HCT116 (cell line): ENCODE measurements around the gene RBM20. TPM values are rescaled to one million over a fixed set of nuclear protein-coding genes. Genes with fewer than 3 reads are reported as not detected.

ENCODE experiments used
- ATAC-seq: fragments of 200-7000 bp; cut with Tn5 transposase; 2 replicates; pipeline ENCODE4 v1.9.1; 2020; ENCODE audit warnings: mild to moderate bottlenecking, moderate library complexity
- BruUV-seq: library from RNA; stranded (reverse); fragments of 400-500 nt; replicated peaks from 2 replicates; lab custom pipeline; 2021; lab: Mats Ljungman, UMichigan
- CTCF ChIA-PET: fragments of 300-600 bp; sonication (Branson Sonifier 250); formaldehyde crosslinking; loops from one replicate; lab custom pipeline; 2021; ENCODE audit warnings: antibody characterized with exemption; lab: Charles Lee
- POLR2A ChIA-PET: fragments of 300-600, 350-600 bp; sonication (Branson Sonifier 250); formaldehyde crosslinking; loops from one replicate; lab custom pipeline; 2021; ENCODE audit warnings: antibody characterized with exemption; lab: Charles Lee
- RAD21 ChIA-PET, 2 experiments: fragments of 300-600 bp; sonication (Branson Sonifier 250); formaldehyde crosslinking; loops; one replicate each; lab custom pipeline; 2023; ENCODE audit warnings: low total read pairs in 2 of 2; ENCODE audit not compliant: uncharacterized antibody in 2 of 2, unreplicated experiment in 2 of 2, low non-redundant PET in 1 of 2; lab: Charles Lee
- DNase-seq: peaks from one replicate; pipeline ENCODE4 v3.0.0-alpha.2; 2010; ENCODE audit warnings: low read depth, low spot score
- H2AFZ ChIP-seq: fragments of 200-600 bp; shearing (Covaris generic), sonication (generic); 2 replicates; pipeline ENCODE4 v1.6.1; 2017; ENCODE audit warnings: low read depth, mixed run types, mixed read lengths, antibody characterized with exemption, low read length; ENCODE audit not compliant: poor library complexity, severe bottlenecking
- H3K27ac ChIP-seq: 2 replicates; pipeline ENCODE4 v1.5.1; 2012; ENCODE audit warnings: low read depth, low read length
- H3K27me3 ChIP-seq: fragments of 200-600 bp; sonication (generic); 2 replicates; pipeline ENCODE4 v1.6.1; 2016; ENCODE audit warnings: mixed run types, low read length, mixed read lengths; ENCODE audit not compliant: insufficient read depth
- H3K36me3 ChIP-seq, 2 experiments: fragments of 200-500 bp in 1 of 2; fragments of 200-600 bp in 1 of 2; sonication (Bioruptor generic) in 1 of 2; sonication (generic) in 1 of 2; 2 replicates each; pipeline versions ENCODE4 v1.5.1 to v1.6.1; 2014 to 2016; ENCODE audit warnings: low read length in 2 of 2, inconsistent platforms in 1 of 2, mixed read lengths in 1 of 2, mixed run types in 1 of 2; ENCODE audit not compliant: insufficient read depth in 2 of 2, control insufficient read depth in 1 of 2
- H3K4me1 ChIP-seq, 2 experiments: fragments of 200-600 bp in 1 of 2; sonication (generic) in 1 of 2; 2 replicates each; pipeline versions ENCODE4 v1.5.1 to v1.6.1; 2012 to 2017; ENCODE audit warnings: low read length in 2 of 2, inconsistent platforms in 1 of 2, mild to moderate bottlenecking in 1 of 2, mixed read lengths in 1 of 2, mixed run types in 1 of 2, moderate library complexity in 1 of 2; ENCODE audit not compliant: insufficient read depth in 2 of 2, control insufficient read depth in 1 of 2
- H3K4me2 ChIP-seq: fragments of 200-600 bp; sonication (generic); 2 replicates; pipeline ENCODE4 v1.6.1; 2017; ENCODE audit warnings: mixed run types, low read length, mixed read lengths
- H3K4me3 ChIP-seq, 2 experiments: fragments of 200-600 bp in 1 of 2; sonication (generic) in 1 of 2; replicated peaks in 1 of 2; 2 replicates each; pipeline ENCODE4 v1.5.1; 2011 to 2016; ENCODE audit warnings: low read length in 2 of 2, control low read depth in 1 of 2, low read depth in 1 of 2, mild to moderate bottlenecking in 1 of 2, mixed read lengths in 1 of 2, mixed run types in 1 of 2
- H3K79me2 ChIP-seq: fragments of 200-600 bp; sonication (generic); 2 replicates; pipeline ENCODE4 v1.6.1; 2017; ENCODE audit warnings: mild to moderate bottlenecking, mixed run types, low read length, moderate library complexity, mixed read lengths; ENCODE audit not compliant: insufficient read depth
- H3K9ac ChIP-seq: fragments of 200-600 bp; sonication (generic); 2 replicates; pipeline ENCODE4 v1.6.1; 2016; ENCODE audit warnings: low read length, mixed read lengths
- H3K9me2 ChIP-seq: fragments of 200-600 bp; sonication (generic), shearing (Covaris generic); 2 replicates; pipeline ENCODE4 v1.6.1; 2017; ENCODE audit warnings: mixed run types, mild to moderate bottlenecking, moderate library complexity; ENCODE audit not compliant: insufficient read depth
- H3K9me3 ChIP-seq, 2 experiments: fragments of 200-500 bp in 1 of 2; fragments of 200-600 bp in 1 of 2; sonication (Bioruptor generic) in 1 of 2; sonication (generic) in 1 of 2; 2 replicates each; pipeline ENCODE4 v1.6.1; 2014 to 2017; ENCODE audit warnings: low read length in 2 of 2, mixed read lengths in 2 of 2, inconsistent platforms in 1 of 2, low read depth in 1 of 2, mild to moderate bottlenecking in 1 of 2, mixed run types in 1 of 2, moderate library complexity in 1 of 2; ENCODE audit not compliant: control insufficient read depth in 1 of 2, insufficient read depth in 1 of 2
- H4K20me1 ChIP-seq: fragments of 200-600 bp; sonication (generic), shearing (Covaris generic); 2 replicates; pipeline ENCODE4 v1.6.1; 2017; ENCODE audit warnings: mixed run types, mild to moderate bottlenecking, moderate library complexity; ENCODE audit not compliant: insufficient read depth
- CBX3 ChIP-seq: IDR thresholded peaks from 2 replicates; pipeline ENCODE4 v1.6.1; 2012; ENCODE audit warnings: low read depth
- ELF1 ChIP-seq: IDR thresholded peaks from 2 replicates; pipeline ENCODE4 v1.6.1; 2012; ENCODE audit warnings: low read depth, borderline replicate concordance
- EZH2 ChIP-seq: fragments of 200-600 bp; sonication (generic); IDR thresholded peaks from 2 replicates; pipeline ENCODE4 v1.6.1; 2017; ENCODE audit warnings: antibody characterized with exemption, mixed run types
- EZH2phosphoT487 ChIP-seq: fragments of 200-600 bp; IDR thresholded peaks from 2 replicates; pipeline ENCODE4 v1.6.1; 2018; ENCODE audit warnings: antibody characterized with exemption, borderline replicate concordance
- FOSL1 ChIP-seq: IDR thresholded peaks from 2 replicates; pipeline ENCODE4 v1.6.1; 2012; ENCODE audit warnings: low read depth
- POLR2AphosphoS5 ChIP-seq: IDR thresholded peaks from 2 replicates; pipeline ENCODE4 v1.6.1; 2011; ENCODE audit warnings: mild to moderate bottlenecking, low read depth, low read length, moderate library complexity
- SIN3A ChIP-seq: IDR thresholded peaks from 2 replicates; pipeline ENCODE4 v1.6.1; 2012; ENCODE audit warnings: low read depth
- SRF ChIP-seq: IDR thresholded peaks from 2 replicates; pipeline ENCODE4 v1.6.1; 2012; ENCODE audit warnings: low read depth
- TCF7L2 ChIP-seq: IDR thresholded peaks from 2 replicates; pipeline ENCODE4 v1.7.0; 2011; ENCODE audit warnings: borderline replicate concordance, inconsistent platforms; ENCODE audit not compliant: insufficient read depth, insufficient read length; ENCODE audit errors: extremely low read depth
- ZFX ChIP-seq: fragments of 450-650 bp; IDR thresholded peaks from 2 replicates; pipeline ENCODE4 v1.6.1; 2017
- intact Hi-C: fragments of 100-400 bp; cut with micrococcal nuclease; formaldehyde crosslinking; loops from 2 replicates; pipeline ENCODE4 v1.10.0; 2022
- total RNA-seq: library from RNA; stranded (reverse); gene quantifications from one replicate; pipeline ENCODE4 v1.2.1, GENCODE V29; 2021; ENCODE audit not compliant: unreplicated experiment
- TF ChIP-seq, protein P1 (sequence below): IDR thresholded peaks from 2 replicates; pipeline ENCODE4 v1.6.1; 2012
- TF ChIP-seq, protein P2 (sequence below): IDR thresholded peaks from 2 replicates; pipeline ENCODE4 v1.6.1; 2011; ENCODE audit warnings: mild to moderate bottlenecking, low read length, moderate library complexity; ENCODE audit not compliant: insufficient replicate concordance; ENCODE audit errors: extremely low read depth
- TF ChIP-seq, protein P3 (sequence below): IDR thresholded peaks from 2 replicates; pipeline ENCODE4 v1.6.1; 2012
- TF ChIP-seq, protein P4 (sequence below), 3 experiments: fragments of 200-600 bp in 1 of 3; sonication (generic) in 1 of 3; IDR thresholded peaks in 2 of 3; conservative IDR thresholded peaks in 1 of 3; 2 replicates each; pipeline ENCODE4 v1.5.1; 2012 to 2017; ENCODE audit warnings: low read depth in 2 of 3, low read length in 2 of 3, antibody characterized with exemption in 1 of 3, borderline replicate concordance in 1 of 3, control low read depth in 1 of 3, mild to moderate bottlenecking in 1 of 3, mixed read lengths in 1 of 3, mixed run types in 1 of 3, moderate library complexity in 1 of 3; ENCODE audit not compliant: insufficient read depth in 1 of 3

The RBM20 gene
- total RNA-seq, 1 experiment from 2014 or later: 2.0 TPM

DNA sequence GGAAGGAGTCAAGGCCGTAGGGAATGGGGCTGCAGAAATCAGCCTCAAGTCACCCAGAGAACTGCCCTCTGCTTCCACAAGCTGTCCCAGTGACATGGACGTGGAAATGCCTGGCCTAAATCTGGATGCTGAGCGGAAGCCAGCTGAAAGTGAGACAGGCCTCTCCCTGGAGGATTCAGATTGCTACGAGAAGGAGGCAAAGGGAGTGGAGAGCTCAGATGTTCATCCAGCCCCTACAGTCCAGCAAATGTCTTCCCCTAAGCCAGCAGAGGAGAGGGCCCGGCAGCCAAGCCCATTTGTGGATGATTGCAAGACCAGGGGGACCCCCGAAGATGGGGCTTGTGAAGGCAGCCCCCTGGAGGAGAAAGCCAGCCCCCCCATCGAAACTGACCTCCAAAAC lies 177.4 kb downstream of the RBM20 start:
- no peaks in the 10 kb centered on the region for H3K79me2 ChIP-seq
- no peak overlapping the region for H3K4me3 ChIP-seq
- no peaks in the 10 kb centered on the region for H3K9me2 ChIP-seq
- H3K36me3 ChIP-seq: no peaks in the 10 kb centered on the region
- H3K27me3 ChIP-seq: no peaks in the 10 kb centered on the region
- TF ChIP-seq, protein P1, sequence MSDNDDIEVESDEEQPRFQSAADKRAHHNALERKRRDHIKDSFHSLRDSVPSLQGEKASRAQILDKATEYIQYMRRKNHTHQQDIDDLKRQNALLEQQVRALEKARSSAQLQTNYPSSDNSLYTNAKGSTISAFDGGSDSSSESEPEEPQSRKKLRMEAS: no peak
- TF ChIP-seq EZH2phosphoT487 (no peak), SIN3A (no peak), SRF (no peak), EZH2 (no peak), POLR2AphosphoS5 (no peak), ZFX (no peak), TCF7L2 (no peak), CBX3 (no peak), ELF1 (no peak), FOSL1 (no peak)
- TF ChIP-seq, protein P2, sequence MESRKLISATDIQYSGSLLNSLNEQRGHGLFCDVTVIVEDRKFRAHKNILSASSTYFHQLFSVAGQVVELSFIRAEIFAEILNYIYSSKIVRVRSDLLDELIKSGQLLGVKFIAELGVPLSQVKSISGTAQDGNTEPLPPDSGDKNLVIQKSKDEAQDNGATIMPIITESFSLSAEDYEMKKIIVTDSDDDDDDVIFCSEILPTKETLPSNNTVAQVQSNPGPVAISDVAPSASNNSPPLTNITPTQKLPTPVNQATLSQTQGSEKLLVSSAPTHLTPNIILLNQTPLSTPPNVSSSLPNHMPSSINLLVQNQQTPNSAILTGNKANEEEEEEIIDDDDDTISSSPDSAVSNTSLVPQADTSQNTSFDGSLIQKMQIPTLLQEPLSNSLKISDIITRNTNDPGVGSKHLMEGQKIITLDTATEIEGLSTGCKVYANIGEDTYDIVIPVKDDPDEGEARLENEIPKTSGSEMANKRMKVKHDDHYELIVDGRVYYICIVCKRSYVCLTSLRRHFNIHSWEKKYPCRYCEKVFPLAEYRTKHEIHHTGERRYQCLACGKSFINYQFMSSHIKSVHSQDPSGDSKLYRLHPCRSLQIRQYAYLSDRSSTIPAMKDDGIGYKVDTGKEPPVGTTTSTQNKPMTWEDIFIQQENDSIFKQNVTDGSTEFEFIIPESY: no peak
- TF ChIP-seq, protein P3, sequence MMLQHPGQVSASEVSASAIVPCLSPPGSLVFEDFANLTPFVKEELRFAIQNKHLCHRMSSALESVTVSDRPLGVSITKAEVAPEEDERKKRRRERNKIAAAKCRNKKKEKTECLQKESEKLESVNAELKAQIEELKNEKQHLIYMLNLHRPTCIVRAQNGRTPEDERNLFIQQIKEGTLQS: no peak
- TF ChIP-seq, protein P4, sequence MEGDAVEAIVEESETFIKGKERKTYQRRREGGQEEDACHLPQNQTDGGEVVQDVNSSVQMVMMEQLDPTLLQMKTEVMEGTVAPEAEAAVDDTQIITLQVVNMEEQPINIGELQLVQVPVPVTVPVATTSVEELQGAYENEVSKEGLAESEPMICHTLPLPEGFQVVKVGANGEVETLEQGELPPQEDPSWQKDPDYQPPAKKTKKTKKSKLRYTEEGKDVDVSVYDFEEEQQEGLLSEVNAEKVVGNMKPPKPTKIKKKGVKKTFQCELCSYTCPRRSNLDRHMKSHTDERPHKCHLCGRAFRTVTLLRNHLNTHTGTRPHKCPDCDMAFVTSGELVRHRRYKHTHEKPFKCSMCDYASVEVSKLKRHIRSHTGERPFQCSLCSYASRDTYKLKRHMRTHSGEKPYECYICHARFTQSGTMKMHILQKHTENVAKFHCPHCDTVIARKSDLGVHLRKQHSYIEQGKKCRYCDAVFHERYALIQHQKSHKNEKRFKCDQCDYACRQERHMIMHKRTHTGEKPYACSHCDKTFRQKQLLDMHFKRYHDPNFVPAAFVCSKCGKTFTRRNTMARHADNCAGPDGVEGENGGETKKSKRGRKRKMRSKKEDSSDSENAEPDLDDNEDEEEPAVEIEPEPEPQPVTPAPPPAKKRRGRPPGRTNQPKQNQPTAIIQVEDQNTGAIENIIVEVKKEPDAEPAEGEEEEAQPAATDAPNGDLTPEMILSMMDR (IDR thresholded peaks at IDR 0.05 in 2 of 3, conservative IDR thresholded peaks at IDR 0.05 in 1 of 3; ENCODE audit: borderline replicate concordance in 1 of 3, insufficient read depth in 1 of 3, low read depth in 2 of 3, low read length in 2 of 3): no peak
- H3K9ac ChIP-seq: no peak overlapping the region
- no TSS peak for BruUV-seq
- no peaks in the 10 kb centered on the region for H3K4me1 ChIP-seq
- H3K4me2 ChIP-seq: no peak overlapping the region
- no peaks in the 10 kb centered on the region for H4K20me1 ChIP-seq
- CTCF ChIA-PET: no interaction called here
- no peak overlapping the region for H3K27ac ChIP-seq
- RAD21 ChIA-PET: no interaction called here
- POLR2A ChIA-PET: no interaction called here
- ATAC-seq (no peak), DNase-seq (no peak)
- no peaks in the 10 kb centered on the region for H3K9me3 ChIP-seq
- intact Hi-C loops: no loop called here
- no peak overlapping the region for H2AFZ ChIP-seq
